PC-3 (cell line): ENCODE measurements around the gene SLC25A18. TPM values are rescaled to one million over a fixed set of nuclear protein-coding genes. Genes with fewer than 3 reads are reported as not detected.

ENCODE experiments used
- ATAC-seq: fragments of 200-7000 bp; cut with Tn5 transposase; 2 replicates; pipeline ENCODE4 v1.9.1; 2020; ENCODE audit warnings: mild to moderate bottlenecking, moderate library complexity
- BruUV-seq: library from RNA; stranded (reverse); fragments of 400-500 nt; replicated peaks from 2 replicates; lab custom pipeline; 2021; lab: Mats Ljungman, UMichigan
- CTCF ChIA-PET: fragments of 300-600 bp; sonication (Branson Sonifier 250); formaldehyde crosslinking; loops from one replicate; lab custom pipeline; 2022; ENCODE audit warnings: antibody characterized with exemption; lab: Charles Lee
- POLR2A ChIA-PET: fragments of 300-600 bp; sonication (Branson Sonifier 250); formaldehyde crosslinking; loops from one replicate; lab custom pipeline; 2022; ENCODE audit warnings: antibody characterized with exemption; ENCODE audit not compliant: unreplicated experiment; lab: Charles Lee
- DNase-seq: peaks from one replicate; pipeline ENCODE4 v3.0.0-alpha.2; 2015
- H2AFZ ChIP-seq: fragments of 300-600 bp; sonication (generic); 2 replicates; pipeline ENCODE4 v1.6.0; 2016; ENCODE audit warnings: antibody characterized with exemption, low read length
- H3F3A ChIP-seq: fragments of 300-600 bp; sonication (generic); one replicate; pipeline ENCODE4 v1.6.0; 2017; ENCODE audit warnings: antibody characterized with exemption, low read length, control low read depth, mild to moderate bottlenecking; ENCODE audit not compliant: unreplicated experiment
- H3K27ac ChIP-seq: fragments of 300-600 bp; sonication (generic); 2 replicates; pipeline ENCODE4 v1.5.1; 2016; ENCODE audit warnings: mild to moderate bottlenecking, low read length
- H3K27me3 ChIP-seq: fragments of 300-600 bp; sonication (generic); 2 replicates; pipeline ENCODE4 v1.6.1; 2016; ENCODE audit warnings: low read length, mixed read lengths
- H3K36me3 ChIP-seq: fragments of 300-600 bp; sonication (generic); 2 replicates; pipeline ENCODE4 v1.6.1; 2016; ENCODE audit warnings: low read depth, mixed run types, low read length, mixed read lengths
- H3K4me1 ChIP-seq: fragments of 300-600 bp; sonication (generic); 2 replicates; pipeline ENCODE4 v1.5.1; 2016; ENCODE audit warnings: low read length; ENCODE audit not compliant: insufficient read depth
- H3K4me2 ChIP-seq: fragments of 300-600 bp; sonication (generic); 2 replicates; pipeline ENCODE4 v1.6.0; 2016; ENCODE audit warnings: low read length
- H3K4me3 ChIP-seq: fragments of 300-600 bp; sonication (generic); 2 replicates; pipeline ENCODE4 v1.5.1; 2016; ENCODE audit warnings: mild to moderate bottlenecking, low read length, mixed read lengths
- H3K79me2 ChIP-seq: fragments of 300-600 bp; sonication (generic); 2 replicates; pipeline ENCODE4 v1.6.1; 2017; ENCODE audit warnings: low read length, mixed read lengths
- H3K9ac ChIP-seq: fragments of 300-600 bp; sonication (generic); 2 replicates; pipeline ENCODE4 v1.6.0; 2016; ENCODE audit warnings: mild to moderate bottlenecking, low read length
- H3K9me2 ChIP-seq: fragments of 300-600 bp; sonication (generic); replicated peaks from 2 replicates; pipeline ENCODE4 v1.6.1; 2016; ENCODE audit warnings: mixed run types, low read length, mixed read lengths
- H3K9me3 ChIP-seq: fragments of 300-600 bp; sonication (generic); 2 replicates; pipeline ENCODE4 v1.6.1; 2016; ENCODE audit warnings: low read length, mixed read lengths
- H4K20me1 ChIP-seq: fragments of 300-600 bp; sonication (generic); 2 replicates; pipeline ENCODE4 v1.6.1; 2016; ENCODE audit warnings: low read length, mixed read lengths
- EZH2 ChIP-seq: fragments of 300-600 bp; sonication (generic); IDR thresholded peaks from one replicate; pipeline ENCODE4 v1.6.1; 2017; ENCODE audit warnings: antibody characterized with exemption, mild to moderate bottlenecking, low read length; ENCODE audit not compliant: unreplicated experiment
- EZH2phosphoT487 ChIP-seq: fragments of 300-600 bp; sonication (generic); IDR thresholded peaks from 2 replicates; pipeline ENCODE4 v1.6.1; 2018; ENCODE audit warnings: mild to moderate bottlenecking, antibody characterized with exemption, low read length, borderline replicate concordance
- intact Hi-C: fragments of 100-400 bp; cut with micrococcal nuclease; formaldehyde crosslinking; loops from 2 replicates; pipeline ENCODE4 v1.9.0; 2023
- total RNA-seq: library from RNA; depleted of rRNA; stranded (reverse); fragments of >200 nt; gene quantifications from 2 replicates; pipeline ENCODE4 v1.2.3, GENCODE V29; 2014
- TF ChIP-seq, protein P1 (sequence below): fragments of 300-600 bp; sonication (generic); conservative IDR thresholded peaks from 2 replicates; pipeline ENCODE4 v1.5.1; 2017; ENCODE audit warnings: antibody characterized with exemption, low read depth, mild to moderate bottlenecking, low read length

The SLC25A18 gene
- total RNA-seq, 1 experiment from 2014 or later, result 0.22 TPM

DNA sequence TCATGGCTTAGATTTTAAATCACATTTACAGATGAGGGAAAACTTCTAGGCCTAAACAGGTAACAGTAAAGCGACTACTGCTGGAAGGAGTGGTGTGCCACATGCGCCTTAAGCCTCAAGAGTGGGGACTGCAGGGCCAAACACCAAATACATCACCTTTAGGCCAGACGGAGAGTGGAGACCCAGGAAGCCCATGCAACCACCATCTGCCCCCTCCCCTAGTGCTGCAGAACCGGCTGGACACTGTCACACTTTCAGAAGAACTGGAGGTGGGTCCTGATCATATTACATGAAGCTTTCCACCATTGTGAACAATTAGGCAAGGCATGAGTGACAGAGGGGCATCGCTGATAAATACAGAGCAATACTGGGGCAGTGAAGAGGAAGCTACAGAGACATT lies 28.9 kb downstream of the SLC25A18 start:
- no peak overlapping the region for H3K4me3 ChIP-seq
- no peaks in the 10 kb centered on the region for H3K9me2 ChIP-seq
- TF ChIP-seq EZH2 (no peak), EZH2phosphoT487 (no peak)
- TF ChIP-seq, protein P1, sequence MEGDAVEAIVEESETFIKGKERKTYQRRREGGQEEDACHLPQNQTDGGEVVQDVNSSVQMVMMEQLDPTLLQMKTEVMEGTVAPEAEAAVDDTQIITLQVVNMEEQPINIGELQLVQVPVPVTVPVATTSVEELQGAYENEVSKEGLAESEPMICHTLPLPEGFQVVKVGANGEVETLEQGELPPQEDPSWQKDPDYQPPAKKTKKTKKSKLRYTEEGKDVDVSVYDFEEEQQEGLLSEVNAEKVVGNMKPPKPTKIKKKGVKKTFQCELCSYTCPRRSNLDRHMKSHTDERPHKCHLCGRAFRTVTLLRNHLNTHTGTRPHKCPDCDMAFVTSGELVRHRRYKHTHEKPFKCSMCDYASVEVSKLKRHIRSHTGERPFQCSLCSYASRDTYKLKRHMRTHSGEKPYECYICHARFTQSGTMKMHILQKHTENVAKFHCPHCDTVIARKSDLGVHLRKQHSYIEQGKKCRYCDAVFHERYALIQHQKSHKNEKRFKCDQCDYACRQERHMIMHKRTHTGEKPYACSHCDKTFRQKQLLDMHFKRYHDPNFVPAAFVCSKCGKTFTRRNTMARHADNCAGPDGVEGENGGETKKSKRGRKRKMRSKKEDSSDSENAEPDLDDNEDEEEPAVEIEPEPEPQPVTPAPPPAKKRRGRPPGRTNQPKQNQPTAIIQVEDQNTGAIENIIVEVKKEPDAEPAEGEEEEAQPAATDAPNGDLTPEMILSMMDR, result no peak
- no peaks in the 10 kb centered on the region for H3K27me3 ChIP-seq
- ChIA-PET POLR2A (no interaction called here), CTCF (no interaction called here)
- peaks cover 16% of the 10 kb centered on the region for H3K36me3 ChIP-seq
- H3K4me2 ChIP-seq, result no peak overlapping the region
- no peak for DNase-seq
- no peak for ATAC-seq
- H3K9me3 ChIP-seq, result no peaks in the 10 kb centered on the region
- BruUV-seq, result TSS peak; percentile 27
- no peak overlapping the region for H3K27ac ChIP-seq
- H2AFZ ChIP-seq, result no peak overlapping the region
- no peaks in the 10 kb centered on the region for H3F3A ChIP-seq
- H3K4me1 ChIP-seq, result no peaks in the 10 kb centered on the region
- intact Hi-C loops, result no loop called here
- no peak overlapping the region for H3K9ac ChIP-seq
- no peaks in the 10 kb centered on the region for H4K20me1 ChIP-seq
- no peaks in the 10 kb centered on the region for H3K79me2 ChIP-seq

DNA sequence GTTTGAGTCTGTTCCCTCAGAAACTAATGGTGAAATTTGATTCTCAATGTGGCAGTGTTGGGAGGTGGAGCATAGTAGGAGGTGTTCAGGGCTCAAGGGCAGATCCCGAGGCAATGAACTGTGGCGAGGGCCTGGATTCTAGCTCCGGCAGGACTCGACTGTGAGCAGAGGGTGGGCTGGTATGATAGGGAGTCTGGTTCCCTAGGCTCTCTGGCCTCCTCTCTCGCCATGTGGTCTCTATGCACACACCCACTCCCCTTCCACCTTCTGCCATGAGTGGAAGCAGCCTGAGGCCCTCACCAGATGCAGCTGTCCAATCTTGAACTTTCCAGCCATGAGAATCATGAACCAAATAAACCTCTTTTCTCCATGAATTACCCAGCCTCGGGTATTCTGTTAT lies 32.9 kb downstream of the SLC25A18 start:
- H3K9me3 ChIP-seq, result no peaks in the 10 kb centered on the region
- no peaks in the 10 kb centered on the region for H3K9me2 ChIP-seq
- H3K4me2 ChIP-seq, result no peak overlapping the region
- no peaks in the 10 kb centered on the region for H3K27me3 ChIP-seq
- no TSS peak for BruUV-seq
- no peak overlapping the region for H3K27ac ChIP-seq
- ChIA-PET POLR2A (no interaction called here), CTCF (no interaction called here)
- ATAC-seq (no peak), DNase-seq (no peak)
- no peaks in the 10 kb centered on the region for H3K79me2 ChIP-seq
- H3F3A ChIP-seq, result no peaks in the 10 kb centered on the region
- H3K36me3 ChIP-seq, result peaks cover 21% of the 10 kb centered on the region
- H3K4me3 ChIP-seq, result no peak overlapping the region
- no peak overlapping the region for H2AFZ ChIP-seq
- H4K20me1 ChIP-seq, result no peaks in the 10 kb centered on the region
- intact Hi-C loops, result no loop called here
- TF ChIP-seq EZH2phosphoT487 (no peak), EZH2 (no peak)
- TF ChIP-seq, protein P1, result no peak
- H3K4me1 ChIP-seq, result no peaks in the 10 kb centered on the region
- H3K9ac ChIP-seq, result no peak overlapping the region

DNA sequence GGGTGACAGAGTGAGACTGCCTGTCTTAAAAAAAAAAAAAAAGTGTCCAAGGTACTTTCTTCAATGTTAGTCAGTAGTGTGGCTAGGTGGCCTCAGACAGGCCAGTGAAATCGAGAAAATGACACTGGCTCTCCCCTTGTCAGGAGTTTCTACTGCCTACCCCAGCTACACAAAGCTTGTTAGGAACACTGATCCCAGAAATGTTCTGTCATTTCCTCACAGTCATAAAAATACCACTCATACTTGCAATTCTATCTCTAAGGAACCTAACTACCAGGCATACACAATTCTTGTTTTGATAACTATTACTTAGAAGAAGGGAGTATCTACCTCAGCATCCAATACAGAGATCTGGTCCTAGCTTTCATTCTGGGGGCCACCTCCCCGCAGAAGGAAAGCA lies 33.9 kb downstream of the SLC25A18 start:
- Histone ChIP-seq H3K9me2 (no peaks in the 10 kb centered on the region), H3K4me2 (no peak overlapping the region), H3K4me3 (no peak overlapping the region), H3K27me3 (no peaks in the 10 kb centered on the region), H3K9me3 (no peaks in the 10 kb centered on the region), H4K20me1 (no peaks in the 10 kb centered on the region), H3K9ac (no peak overlapping the region), H3F3A (no peaks in the 10 kb centered on the region), H2AFZ (no peak overlapping the region), H3K79me2 (no peaks in the 10 kb centered on the region), H3K27ac (no peak overlapping the region), H3K4me1 (no peaks in the 10 kb centered on the region), H3K36me3 (peaks cover 21% of the 10 kb centered on the region)
- TF ChIP-seq EZH2phosphoT487 (no peak), EZH2 (no peak)
- TF ChIP-seq, protein P1, result no peak
- ATAC-seq, result no peak
- intact Hi-C loops, result no loop called here
- no TSS peak for BruUV-seq
- POLR2A ChIA-PET, result no interaction called here
- CTCF ChIA-PET, result no interaction called here
- no peak for DNase-seq
